OCI-LY1 (cell line): ENCODE results near the gene ACAP2.

Experiments
- H2AFZ ChIP-seq: fragments of 200-600 bp; sonication (generic), shearing (Covaris generic); 2 replicates; pipeline ENCODE4 v1.6.0; 2014; ENCODE audit warnings: antibody characterized with exemption, mild to moderate bottlenecking, low read length
- H3F3A ChIP-seq: fragments of 200-600 bp; sonication (generic), shearing (Covaris generic); 2 replicates; pipeline ENCODE4 v1.6.0; 2014; ENCODE audit warnings: mild to moderate bottlenecking, antibody characterized with exemption, low read length, moderate library complexity; ENCODE audit not compliant: insufficient read depth
- H3K27ac ChIP-seq: fragments of 200-600 bp; sonication (generic); 2 replicates; pipeline ENCODE4 v1.5.1; 2014; ENCODE audit warnings: low read length, mixed run types, mild to moderate bottlenecking, low read depth; ENCODE audit not compliant: poor library complexity, severe bottlenecking
- H3K27me3 ChIP-seq: fragments of 200-600 bp; sonication (generic); 2 replicates; pipeline ENCODE4 v1.6.0; 2014; ENCODE audit warnings: antibody characterized with exemption, mild to moderate bottlenecking, low read length, moderate library complexity; ENCODE audit not compliant: insufficient read depth
- H3K36me3 ChIP-seq: fragments of 200-600 bp; sonication (generic); 2 replicates; pipeline ENCODE4 v1.6.1; 2014; ENCODE audit warnings: mild to moderate bottlenecking, antibody characterized with exemption, low read length, moderate library complexity, mixed read lengths; ENCODE audit not compliant: insufficient read depth
- H3K4me1 ChIP-seq: fragments of 200-600 bp; sonication (generic); 2 replicates; pipeline ENCODE4 v1.5.1; 2014; ENCODE audit warnings: mild to moderate bottlenecking, low read length, moderate library complexity; ENCODE audit not compliant: insufficient read depth, severe bottlenecking
- H3K4me2 ChIP-seq: fragments of 200-600 bp; sonication (generic), shearing (Covaris generic); 2 replicates; pipeline ENCODE4 v1.6.1; 2014; ENCODE audit warnings: low read length
- H3K4me3 ChIP-seq: fragments of 200-600 bp; sonication (generic); 2 replicates; pipeline ENCODE4 v1.5.1; 2014; ENCODE audit warnings: low read length, low read depth, mild to moderate bottlenecking, mixed read lengths; ENCODE audit not compliant: poor library complexity, severe bottlenecking
- H3K79me2 ChIP-seq: fragments of 200-600 bp; shearing (Covaris generic); 2 replicates; pipeline ENCODE4 v1.6.1; 2016; ENCODE audit warnings: mixed run types, low read length, mixed read lengths; ENCODE audit not compliant: insufficient read depth
- H3K9ac ChIP-seq: fragments of 200-600 bp; sonication (generic), shearing (Covaris generic); 2 replicates; pipeline ENCODE4 v1.6.1; 2014; ENCODE audit warnings: mild to moderate bottlenecking, low read length, mixed read lengths
- H3K9me2 ChIP-seq: fragments of 200-600 bp; sonication (generic), shearing (Covaris generic); 2 replicates; pipeline ENCODE4 v1.6.1; 2014; ENCODE audit warnings: low read depth, mild to moderate bottlenecking, low read length, mixed read lengths
- H3K9me3 ChIP-seq: fragments of 200-600 bp; shearing (Covaris generic); 2 replicates; pipeline ENCODE4 v1.6.1; 2014; ENCODE audit warnings: low read length, mixed read lengths
- H4K20me1 ChIP-seq: fragments of 200-600 bp; sonication (generic), shearing (Covaris generic); 2 replicates; pipeline ENCODE4 v1.6.0; 2016; ENCODE audit warnings: mild to moderate bottlenecking, low read length; ENCODE audit not compliant: insufficient read depth
- EZH2 ChIP-seq: fragments of 200-600 bp; sonication (generic), shearing (Covaris generic); IDR thresholded peaks from 2 replicates; pipeline ENCODE4 v1.8.0; 2017; ENCODE audit warnings: borderline replicate concordance, mixed run types, mild to moderate bottlenecking, antibody characterized with exemption, low read length, moderate library complexity, mixed read lengths
- TF ChIP-seq, protein P1 (sequence below): fragments of 200-600 bp; sonication (generic), shearing (Covaris generic); IDR thresholded peaks from 2 replicates; pipeline ENCODE4 v1.5.1; 2017; ENCODE audit warnings: mild to moderate bottlenecking, antibody characterized with exemption, low read length, moderate library complexity, mixed read lengths

The ACAP2 gene

DNA sequence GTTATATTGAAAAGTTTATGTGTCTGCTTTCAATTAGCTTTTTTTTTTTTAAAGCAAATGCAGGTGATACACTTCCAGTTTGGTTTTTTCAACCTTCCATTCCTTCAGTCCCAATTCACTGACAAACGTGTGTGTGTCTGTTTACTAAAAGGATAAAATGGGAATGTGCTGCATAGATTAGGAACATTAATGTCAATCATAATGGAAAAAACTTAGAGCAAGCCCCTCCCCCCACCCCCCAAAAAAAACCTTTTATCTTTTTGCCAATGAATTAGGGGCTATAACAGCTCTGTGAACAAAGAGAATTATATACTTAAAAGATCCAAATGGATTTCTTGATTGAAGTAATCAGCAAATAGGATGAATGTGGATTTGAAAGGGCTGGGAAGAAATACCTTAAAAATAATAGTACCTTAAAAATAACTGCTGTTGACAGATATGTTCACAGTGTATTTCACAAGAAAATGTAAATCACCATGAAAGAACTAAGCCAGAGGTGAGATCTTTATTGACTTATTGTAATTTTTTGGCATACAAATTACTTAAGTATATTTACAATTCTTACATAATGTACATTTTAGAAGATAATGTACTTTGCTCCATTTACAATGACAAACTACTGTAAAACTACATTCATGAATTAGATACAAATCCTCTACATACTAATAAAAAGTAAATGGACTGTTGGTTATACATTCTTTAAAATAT, 168.4 kb downstream of the ACAP2 start:
- no peak overlapping the region for H3K4me3 ChIP-seq
- H3K27me3 ChIP-seq, result no peaks in the 10 kb centered on the region
- H3K9me2 ChIP-seq, result no peaks in the 10 kb centered on the region
- no peak overlapping the region for H3K4me2 ChIP-seq
- H2AFZ ChIP-seq, result no peak overlapping the region
- H3K27ac ChIP-seq, result no peak overlapping the region
- H3K79me2 ChIP-seq, result no peaks in the 10 kb centered on the region
- peaks cover 19% of the 10 kb centered on the region for H3K4me1 ChIP-seq
- no peaks in the 10 kb centered on the region for H4K20me1 ChIP-seq
- H3F3A ChIP-seq, result peaks cover 3% of the 10 kb centered on the region; the same call in 1 of the 2 replicates
- H3K36me3 ChIP-seq, result peaks cover 20% of the 10 kb centered on the region; the same call in 1 of the 2 replicates
- TF ChIP-seq EZH2, result no peak
- TF ChIP-seq, protein P1, sequence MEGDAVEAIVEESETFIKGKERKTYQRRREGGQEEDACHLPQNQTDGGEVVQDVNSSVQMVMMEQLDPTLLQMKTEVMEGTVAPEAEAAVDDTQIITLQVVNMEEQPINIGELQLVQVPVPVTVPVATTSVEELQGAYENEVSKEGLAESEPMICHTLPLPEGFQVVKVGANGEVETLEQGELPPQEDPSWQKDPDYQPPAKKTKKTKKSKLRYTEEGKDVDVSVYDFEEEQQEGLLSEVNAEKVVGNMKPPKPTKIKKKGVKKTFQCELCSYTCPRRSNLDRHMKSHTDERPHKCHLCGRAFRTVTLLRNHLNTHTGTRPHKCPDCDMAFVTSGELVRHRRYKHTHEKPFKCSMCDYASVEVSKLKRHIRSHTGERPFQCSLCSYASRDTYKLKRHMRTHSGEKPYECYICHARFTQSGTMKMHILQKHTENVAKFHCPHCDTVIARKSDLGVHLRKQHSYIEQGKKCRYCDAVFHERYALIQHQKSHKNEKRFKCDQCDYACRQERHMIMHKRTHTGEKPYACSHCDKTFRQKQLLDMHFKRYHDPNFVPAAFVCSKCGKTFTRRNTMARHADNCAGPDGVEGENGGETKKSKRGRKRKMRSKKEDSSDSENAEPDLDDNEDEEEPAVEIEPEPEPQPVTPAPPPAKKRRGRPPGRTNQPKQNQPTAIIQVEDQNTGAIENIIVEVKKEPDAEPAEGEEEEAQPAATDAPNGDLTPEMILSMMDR, result no peak
- H3K9me3 ChIP-seq, result no peaks in the 10 kb centered on the region
- no peak overlapping the region for H3K9ac ChIP-seq

DNA sequence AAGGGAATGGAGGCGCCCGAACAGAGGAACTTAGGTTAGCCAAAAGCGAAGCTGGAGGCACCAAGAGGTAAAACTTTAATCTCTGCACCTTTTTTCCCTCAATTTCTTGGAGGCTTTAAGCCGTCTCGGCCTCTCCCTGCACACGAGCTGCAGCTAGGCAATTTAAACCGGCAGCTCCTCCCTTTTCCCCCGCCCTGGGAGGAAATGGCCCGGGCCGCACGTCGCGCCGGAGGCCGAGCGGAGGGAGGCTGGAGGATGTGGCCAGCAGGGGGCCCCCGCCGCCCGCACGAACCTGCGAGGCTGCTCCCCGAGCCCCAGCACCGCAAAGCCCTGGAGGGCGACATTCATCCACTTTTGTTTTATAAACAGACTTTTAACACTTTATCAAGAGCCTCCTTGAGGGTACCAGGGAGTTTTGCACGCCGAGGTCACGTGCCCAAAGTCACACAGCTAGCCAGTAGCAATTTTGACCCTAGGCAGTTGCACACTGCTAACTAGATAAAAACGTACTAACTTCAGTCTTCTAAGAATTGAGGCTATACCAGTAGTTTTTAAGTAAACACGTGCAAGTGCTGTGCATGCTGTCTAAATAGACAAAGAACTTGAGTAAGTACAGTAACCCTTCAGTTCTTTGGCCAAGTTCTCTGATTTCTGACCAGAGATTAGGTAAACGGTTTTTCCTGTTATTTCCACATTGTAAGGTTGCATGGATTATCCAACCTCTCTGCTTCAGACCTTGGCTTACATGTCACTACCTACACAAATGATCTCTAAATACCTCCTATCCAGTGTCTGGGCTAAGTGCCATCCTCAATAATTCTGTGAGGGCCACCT, 171.2 kb downstream of the ACAP2 start:
- Histone ChIP-seq H3K36me3 (peaks cover 11% of the 10 kb centered on the region), H3K9me2 (no peaks in the 10 kb centered on the region), H3K4me2 (peak overlapping the region; percentile 97), H2AFZ (peak overlapping the region; percentile 64; the same call in 1 of the 2 replicates), H3K9ac (peak overlapping the region; percentile 83), H3K79me2 (no peaks in the 10 kb centered on the region), H3K27ac (peak overlapping the region; percentile 82), H3K4me1 (peaks cover 22% of the 10 kb centered on the region), H4K20me1 (no peaks in the 10 kb centered on the region), H3F3A (0 out of 2 replicates have a peak, but pooled peaks cover 3% of the 10 kb centered on the region), H3K27me3 (no peaks in the 10 kb centered on the region), H3K9me3 (no peaks in the 10 kb centered on the region), H3K4me3 (peak overlapping the region; percentile 74)
- TF ChIP-seq, protein P1, result peak; percentile 100
- no peak for TF ChIP-seq EZH2

DNA sequence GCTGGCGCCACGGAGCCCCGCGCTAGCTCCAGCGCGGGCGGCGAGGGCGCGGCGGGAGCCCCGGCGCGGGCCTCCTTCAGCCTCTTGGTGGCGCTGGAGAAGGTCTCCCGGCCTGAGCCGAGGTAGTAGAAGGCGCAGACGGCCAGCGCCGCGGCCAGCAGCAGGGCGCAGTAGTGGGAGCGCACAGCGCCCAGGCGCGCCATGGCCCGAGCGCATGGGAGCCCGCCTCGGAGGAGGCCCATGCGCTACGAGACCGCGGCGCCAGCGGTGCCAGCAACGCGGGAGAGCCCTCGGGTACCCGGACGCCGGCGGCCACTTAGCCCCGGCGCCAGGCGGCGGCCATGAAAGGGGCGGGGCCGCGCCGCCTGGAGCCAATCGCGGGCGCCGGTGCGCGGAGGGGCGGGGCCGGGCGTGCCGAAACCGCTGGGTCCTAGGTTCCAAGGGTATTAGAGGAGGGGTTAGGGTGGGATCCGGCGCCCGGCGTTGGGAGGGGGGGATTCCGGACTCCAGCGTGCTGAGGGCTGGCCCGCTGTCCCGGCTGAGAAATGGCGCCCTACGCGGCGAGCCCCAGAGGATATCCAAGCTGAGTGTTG, 171.9 kb downstream of the ACAP2 start, which contains the start of gene XXYLT1:
Gene XXYLT1, minus strand, starts transcription at position 343 of the 593 bp plus-strand sequence. Its CDS starts 101 bp downstream, at position 242.
- peaks cover 22% of the 10 kb centered on the region for H3K4me1 ChIP-seq
- no peaks in the 10 kb centered on the region for H4K20me1 ChIP-seq
- H3K27me3 ChIP-seq, result no peaks in the 10 kb centered on the region
- no peaks in the 10 kb centered on the region for H3K79me2 ChIP-seq
- H3K9ac ChIP-seq, result peak within 1 kb of the TSS; percentile 83
- peaks cover 10% of the 10 kb centered on the region; the same call in 1 of the 2 replicates for H3K36me3 ChIP-seq
- peak within 1 kb of the TSS; percentile 74 for H3K4me3 ChIP-seq
- no peaks in the 10 kb centered on the region for H3K9me2 ChIP-seq
- H2AFZ ChIP-seq, result peak within 1 kb of the TSS; percentile 64; the same call in 1 of the 2 replicates
- 0 out of 2 replicates have a peak, but pooled peaks cover 3% of the 10 kb centered on the region for H3F3A ChIP-seq
- peak within 1 kb of the TSS; percentile 97 for H3K4me2 ChIP-seq
- H3K27ac ChIP-seq, result peak within 1 kb of the TSS; percentile 82
- H3K9me3 ChIP-seq, result no peaks in the 10 kb centered on the region
- TF ChIP-seq, protein P1, result peak; percentile 66
- no peak for TF ChIP-seq EZH2
